Measurements from ENCODE around the gene ALDH3A1.

DNA sequence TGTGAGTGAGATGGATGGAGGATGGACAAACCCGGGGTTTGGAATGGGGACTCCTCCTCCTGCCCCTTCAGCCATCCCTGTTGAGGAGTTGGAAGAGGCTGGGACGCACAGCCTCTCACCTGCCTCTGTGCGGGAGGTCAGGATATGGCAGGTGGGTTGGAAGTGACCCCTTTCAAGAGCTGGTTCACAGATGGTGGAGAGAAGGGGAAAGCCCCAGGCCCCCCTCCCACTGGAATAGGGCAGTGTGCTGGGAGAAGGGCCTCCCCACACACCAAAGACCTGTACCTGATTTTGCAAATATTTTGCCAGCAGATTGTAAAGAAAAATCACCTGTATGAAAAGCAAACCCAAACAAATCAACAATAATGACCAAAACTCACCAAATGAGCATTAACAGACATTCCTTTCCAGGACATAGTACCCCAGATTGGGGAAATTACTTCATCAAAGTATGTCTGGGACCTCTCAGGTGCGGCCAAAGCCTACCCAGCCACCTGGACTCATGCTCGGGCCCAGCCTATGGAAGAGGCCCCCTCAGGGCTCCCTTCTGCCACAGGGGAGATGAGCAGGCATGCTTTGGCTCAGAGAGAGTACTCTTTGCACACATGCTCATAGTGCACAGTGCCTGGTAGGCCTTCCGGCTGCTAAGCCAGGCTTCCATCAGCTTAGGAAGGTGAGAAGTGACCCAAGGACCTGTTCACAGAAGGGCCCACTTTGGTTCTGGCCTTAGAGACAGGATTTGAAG, 39.5 kb downstream of the ALDH3A1 start:
- TF ChIP-seq POLR2AphosphoS5 (IDR thresholded peaks at IDR 0.05; ENCODE audit: borderline replicate concordance, low read depth, low read length) (no peak), EZH2 (IDR thresholded peaks at IDR 0.05) (no peak), FOXP2 (optimal IDR thresholded peaks at IDR 0.05; ENCODE audit: control extremely low read depth, extremely low read length, insufficient read depth) (no peak)
